GM12878 (cell line): Measurements from ENCODE around the gene EPHB1.

Experiments
- FOXM1 ChIP-seq: IDR thresholded peaks from 2 replicates; pipeline ENCODE4 v1.6.1; 2012; ENCODE audit warnings: low read depth, mild to moderate bottlenecking, inconsistent platforms, low read length, moderate library complexity
- JUNB ChIP-seq: IDR thresholded peaks from 2 replicates; pipeline ENCODE4 v1.6.1; 2016; ENCODE audit warnings: antibody characterized with exemption, mild to moderate bottlenecking
- NFYB ChIP-seq: IDR thresholded peaks from 2 replicates; pipeline ENCODE4 v1.6.1; 2011; ENCODE audit warnings: low read depth, mild to moderate bottlenecking, low read length, improper control_type of control experiment, moderate library complexity; ENCODE audit not compliant: insufficient read depth
- RAD51 ChIP-seq: fragments of 450-650 bp; IDR thresholded peaks from 2 replicates; pipeline ENCODE4 v1.6.1; 2016; ENCODE audit warnings: moderate library complexity, mild to moderate bottlenecking, inconsistent platforms
- WRNIP1 ChIP-seq: IDR thresholded peaks from 2 replicates; pipeline ENCODE4 v1.6.1; 2011; ENCODE audit warnings: low read depth, low read length, improper control_type of control experiment, borderline replicate concordance
- TF ChIP-seq, protein P1 (sequence below): IDR thresholded peaks from 2 replicates; pipeline ENCODE4 v1.6.1; 2011; ENCODE audit warnings: low read depth, low read length, improper control_type of control experiment, borderline replicate concordance
- TF ChIP-seq, protein P2 (sequence below), 3 experiments: IDR thresholded peaks in 2 of 3; conservative IDR thresholded peaks in 1 of 3; 2 replicates each; pipeline ENCODE4 v1.5.1; 2011; ENCODE audit warnings: low read depth in 3 of 3, low read length in 3 of 3, mild to moderate bottlenecking in 3 of 3, control low read depth in 2 of 3, moderate library complexity in 2 of 3, inconsistent platforms in 1 of 3, mixed read lengths in 1 of 3; ENCODE audit not compliant: control insufficient read depth in 2 of 3, insufficient read depth in 1 of 3; ENCODE audit errors: extremely low read depth in 1 of 3

DNA sequence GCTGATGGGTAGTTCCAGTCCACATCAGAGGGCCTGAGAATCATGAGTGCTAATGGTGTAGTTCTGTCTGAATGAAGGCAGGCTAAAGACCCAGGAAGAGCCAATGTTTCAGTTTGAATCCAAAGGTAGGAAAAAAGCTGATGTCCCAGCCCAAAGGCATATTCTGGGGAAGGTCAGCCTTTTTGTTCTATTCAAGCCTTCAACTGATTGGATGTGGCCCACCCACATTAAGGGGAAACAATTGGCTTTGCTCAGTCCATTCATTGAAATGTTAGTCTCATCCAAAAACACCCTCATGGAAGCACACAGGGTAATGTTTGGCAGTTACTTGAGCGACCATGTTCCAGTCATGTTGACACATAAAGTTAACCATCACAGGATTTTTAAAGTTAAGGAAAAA, 25.9 kb downstream of the EPHB1 start:
- TF ChIP-seq, protein P1, sequence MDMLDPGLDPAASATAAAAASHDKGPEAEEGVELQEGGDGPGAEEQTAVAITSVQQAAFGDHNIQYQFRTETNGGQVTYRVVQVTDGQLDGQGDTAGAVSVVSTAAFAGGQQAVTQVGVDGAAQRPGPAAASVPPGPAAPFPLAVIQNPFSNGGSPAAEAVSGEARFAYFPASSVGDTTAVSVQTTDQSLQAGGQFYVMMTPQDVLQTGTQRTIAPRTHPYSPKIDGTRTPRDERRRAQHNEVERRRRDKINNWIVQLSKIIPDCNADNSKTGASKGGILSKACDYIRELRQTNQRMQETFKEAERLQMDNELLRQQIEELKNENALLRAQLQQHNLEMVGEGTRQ, result no peak
- TF ChIP-seq WRNIP1, result no peak
- TF ChIP-seq, protein P2, sequence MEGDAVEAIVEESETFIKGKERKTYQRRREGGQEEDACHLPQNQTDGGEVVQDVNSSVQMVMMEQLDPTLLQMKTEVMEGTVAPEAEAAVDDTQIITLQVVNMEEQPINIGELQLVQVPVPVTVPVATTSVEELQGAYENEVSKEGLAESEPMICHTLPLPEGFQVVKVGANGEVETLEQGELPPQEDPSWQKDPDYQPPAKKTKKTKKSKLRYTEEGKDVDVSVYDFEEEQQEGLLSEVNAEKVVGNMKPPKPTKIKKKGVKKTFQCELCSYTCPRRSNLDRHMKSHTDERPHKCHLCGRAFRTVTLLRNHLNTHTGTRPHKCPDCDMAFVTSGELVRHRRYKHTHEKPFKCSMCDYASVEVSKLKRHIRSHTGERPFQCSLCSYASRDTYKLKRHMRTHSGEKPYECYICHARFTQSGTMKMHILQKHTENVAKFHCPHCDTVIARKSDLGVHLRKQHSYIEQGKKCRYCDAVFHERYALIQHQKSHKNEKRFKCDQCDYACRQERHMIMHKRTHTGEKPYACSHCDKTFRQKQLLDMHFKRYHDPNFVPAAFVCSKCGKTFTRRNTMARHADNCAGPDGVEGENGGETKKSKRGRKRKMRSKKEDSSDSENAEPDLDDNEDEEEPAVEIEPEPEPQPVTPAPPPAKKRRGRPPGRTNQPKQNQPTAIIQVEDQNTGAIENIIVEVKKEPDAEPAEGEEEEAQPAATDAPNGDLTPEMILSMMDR (IDR thresholded peaks at IDR 0.05 in 2 of 3, conservative IDR thresholded peaks at IDR 0.05 in 1 of 3; ENCODE audit: control insufficient read depth in 2 of 3, extremely low read depth in 1 of 3, insufficient read depth in 1 of 3, low read depth in 3 of 3, low read length in 3 of 3), result no peak
- TF ChIP-seq FOXM1, result no peak
- no peak for TF ChIP-seq JUNB
- no peak for TF ChIP-seq RAD51
- no peak for TF ChIP-seq NFYB
